ENCODE data around the gene TUBGCP2.
A peak's percentile ranks its signal among the peaks of the same experiment; 100 is the strongest.

Gene TUBGCP2

DNA sequence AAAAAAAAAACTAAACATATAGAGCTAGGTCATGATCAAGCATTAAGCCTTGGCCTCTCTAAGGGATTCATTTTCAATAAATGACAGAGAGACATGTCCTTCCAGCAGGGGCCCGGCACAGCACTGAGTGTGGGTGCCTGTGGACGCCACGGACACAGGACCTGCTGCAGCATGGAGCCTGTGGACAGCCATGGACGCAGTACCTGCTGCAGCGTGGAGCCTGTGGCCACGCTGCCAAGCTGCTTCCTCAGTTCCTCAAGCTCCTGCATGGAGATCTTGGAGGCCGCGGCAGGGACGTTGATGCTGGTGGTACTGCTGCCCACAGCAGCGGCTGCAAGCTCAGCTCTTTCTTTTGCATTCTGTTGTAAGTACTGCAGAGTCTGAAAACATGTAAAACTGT lies 9.4 kb downstream of the TUBGCP2 start:
- no peak for DNase-seq

DNA sequence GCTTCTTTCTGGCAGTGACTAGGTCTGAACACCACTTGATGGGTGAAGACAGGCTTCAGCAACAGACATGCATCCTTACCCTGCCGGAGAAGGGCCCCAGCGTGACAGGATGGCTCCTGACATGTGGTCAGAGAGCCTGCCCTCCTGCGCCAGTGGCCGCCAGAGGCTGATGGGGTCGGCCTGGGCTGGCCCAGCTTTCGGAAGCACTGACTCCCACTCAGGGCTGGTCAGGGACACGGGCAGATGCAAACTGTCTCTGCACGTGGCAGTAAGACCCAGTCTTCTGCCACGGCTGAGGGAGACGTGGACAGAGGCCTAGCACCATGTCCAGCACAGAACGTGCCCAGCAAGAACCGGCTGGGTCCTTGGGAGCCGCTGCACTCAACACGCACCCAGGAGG lies 10.2 kb downstream of the TUBGCP2 start:
- no peak for DNase-seq

DNA sequence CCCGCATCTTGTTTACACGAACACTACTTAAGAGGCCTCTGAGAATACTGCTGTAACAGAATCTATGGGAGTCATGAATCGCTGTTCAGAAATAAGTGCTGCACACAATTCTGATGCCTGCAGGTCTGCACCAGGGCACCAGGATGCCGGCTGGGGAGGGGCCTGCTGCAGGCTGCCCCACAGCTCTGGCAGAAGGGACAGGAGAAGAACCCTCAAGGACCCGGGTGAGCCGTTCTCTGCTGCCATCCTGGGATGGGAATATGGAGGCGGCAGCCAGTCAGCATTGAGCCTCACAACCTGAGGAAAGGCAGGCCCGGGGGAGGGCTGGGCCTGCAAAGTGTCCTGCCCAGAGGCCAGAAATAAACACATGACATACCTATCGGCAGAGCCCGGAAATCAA lies 11.2 kb downstream of the TUBGCP2 start:
- DNase-seq, result no peak

GRCh38 chr10:133295426-133296320 lies 13.0 kb downstream of the TUBGCP2 start:
- DNase-seq, result no peak

DNA sequence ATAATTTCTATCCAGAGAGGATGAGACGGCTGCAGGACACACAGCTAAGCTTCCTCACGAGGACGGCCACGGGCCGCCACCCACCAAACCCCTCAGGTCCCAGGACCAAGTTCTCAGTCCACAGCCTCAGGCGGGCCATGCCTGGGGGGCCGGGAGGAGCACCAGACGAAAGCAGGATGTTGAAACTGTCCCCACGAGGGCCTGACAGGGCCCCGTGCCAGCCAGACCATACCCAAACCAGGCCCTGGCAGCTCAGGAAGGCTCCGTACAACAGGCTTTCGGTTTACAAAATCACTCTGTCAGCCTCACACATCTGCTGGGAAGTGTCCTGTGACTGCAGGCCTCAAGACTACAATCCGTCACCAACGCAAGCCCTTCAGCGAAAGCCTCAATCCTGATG lies 14.5 kb downstream of the TUBGCP2 start:
- DNase-seq, result no peak

GRCh38 chr10:133293810-133294119 lies 14.9 kb downstream of the TUBGCP2 start:
- DNase-seq, result no peak

- DNase-seq, result peak; percentile 94
Measured at GRCh38 chr10:133292919-133293809, 15.5 kb downstream of the TUBGCP2 start.

DNA sequence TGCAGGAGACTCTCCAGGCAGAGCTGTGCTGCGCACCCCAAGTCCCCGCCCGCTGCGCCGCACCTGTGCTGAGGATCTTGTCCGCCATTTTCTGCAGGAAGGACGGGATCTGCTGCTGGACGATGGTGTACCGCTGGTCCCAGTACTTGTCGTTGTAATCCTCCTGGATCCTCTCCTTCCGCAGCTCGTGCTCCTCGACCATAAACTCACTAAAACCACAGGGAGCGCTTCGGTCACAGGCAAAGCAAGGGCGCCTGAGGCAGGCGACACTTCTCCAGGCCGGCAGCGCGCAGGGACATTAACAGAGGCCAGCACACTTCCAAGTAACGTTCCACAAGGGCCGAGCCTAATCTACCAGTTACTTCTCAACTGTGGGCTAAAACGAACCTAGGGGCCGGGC lies 18.9 kb downstream of the TUBGCP2 start:
- DNase-seq, result no peak

GRCh38 chr10:133287832-133288500 lies 20.7 kb downstream of the TUBGCP2 start:
- DNase-seq, result no peak

DNA sequence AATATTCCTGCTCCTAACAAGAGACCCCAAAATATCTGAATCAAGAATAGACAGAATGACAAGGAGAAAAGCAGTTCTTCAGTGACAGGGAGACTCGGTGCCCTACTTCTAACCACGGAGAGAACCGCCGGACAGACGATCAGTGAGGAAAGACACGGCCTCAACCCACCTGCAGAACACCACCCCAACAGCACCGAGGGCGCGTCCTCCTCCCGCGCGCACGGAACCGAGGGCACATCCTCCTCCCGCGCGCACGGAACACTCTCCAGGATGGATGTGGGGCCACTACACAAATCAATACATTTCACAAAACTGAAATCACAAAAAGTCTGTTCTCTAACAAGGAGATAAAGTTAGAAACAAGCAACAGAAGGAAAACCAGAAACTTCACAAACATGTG lies 22.3 kb downstream of the TUBGCP2 start:
- DNase-seq, result no peak

DNA sequence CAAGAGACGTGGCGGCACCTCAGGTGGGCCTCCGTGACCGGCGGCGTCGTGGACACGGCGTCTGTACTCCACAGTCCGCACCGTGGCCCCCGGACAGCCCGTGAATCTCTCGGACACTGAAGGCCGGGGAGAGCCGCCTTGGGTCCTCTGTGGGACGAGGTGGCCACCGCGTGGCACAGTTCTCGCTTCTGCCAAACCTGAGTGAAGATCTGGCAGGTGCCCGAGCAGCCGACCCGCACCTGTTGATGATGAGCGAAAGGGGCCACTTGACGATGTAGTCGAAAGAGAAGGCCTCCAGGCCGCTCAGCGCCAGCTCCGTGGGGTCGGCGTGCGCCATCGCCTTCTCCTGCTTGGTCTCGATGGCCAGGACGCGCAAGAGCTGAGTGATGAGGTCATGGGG lies 23.5 kb downstream of the TUBGCP2 start:
- DNase-seq, result no peak

- no peak for DNase-seq
Measured at GRCh38 chr10:133283931-133284330, 24.7 kb downstream of the TUBGCP2 start.

DNA sequence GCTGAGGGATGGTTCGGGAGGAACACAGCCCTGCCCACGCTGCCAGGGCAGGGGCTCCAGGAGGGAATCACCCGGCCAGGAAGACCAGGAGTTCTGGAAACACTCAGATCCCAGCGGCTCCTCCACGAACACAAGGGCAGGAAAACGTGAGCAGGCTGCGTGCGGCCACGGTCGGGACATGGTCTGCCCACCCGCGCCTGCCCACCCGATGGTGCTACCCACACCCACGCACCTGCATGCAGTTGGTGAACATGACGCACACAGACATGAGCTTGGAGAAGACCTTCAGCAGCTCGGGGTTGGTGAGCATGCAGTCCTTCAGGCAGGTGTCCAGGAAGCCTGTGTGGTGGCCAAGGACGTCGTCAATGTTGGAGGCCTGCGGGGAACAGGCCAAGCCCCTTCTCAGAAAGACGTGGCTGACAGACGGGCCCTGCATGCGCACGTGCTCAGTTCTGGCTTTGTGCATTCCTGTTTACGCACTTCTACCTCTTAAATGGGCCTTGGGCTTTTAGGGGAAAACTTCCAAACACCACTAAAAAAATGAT lies 25.8 kb downstream of the TUBGCP2 start:
- DNase-seq, result no peak

- DNase-seq, result peak; percentile 15
Measured at GRCh38 chr10:133281628-133282372, 26.9 kb downstream of the TUBGCP2 start.

DNA sequence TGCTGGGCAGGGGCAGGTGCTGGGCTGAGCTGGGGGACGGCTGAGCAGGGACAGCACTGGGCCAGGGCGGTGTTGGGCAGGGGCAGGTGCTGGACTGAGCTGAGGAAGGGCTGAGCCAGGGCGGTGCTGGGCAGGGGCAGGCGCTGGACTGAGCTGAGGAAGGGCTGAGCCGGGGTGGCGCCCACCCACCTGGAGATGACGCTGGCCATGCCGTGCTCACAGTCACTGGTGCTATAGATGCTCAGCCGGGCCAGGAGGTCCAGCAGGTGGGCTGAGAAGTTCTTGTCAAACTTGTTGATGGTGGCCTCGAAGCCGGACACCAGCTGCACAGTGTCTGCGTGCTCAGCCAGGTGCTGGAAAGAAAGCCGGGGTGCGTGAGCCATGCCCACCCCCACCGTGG lies 27.6 kb downstream of the TUBGCP2 start:
- no peak for DNase-seq

GRCh38 chr10:133280391-133281059 lies 28.1 kb downstream of the TUBGCP2 start:
- peak; percentile 44 for DNase-seq

DNA sequence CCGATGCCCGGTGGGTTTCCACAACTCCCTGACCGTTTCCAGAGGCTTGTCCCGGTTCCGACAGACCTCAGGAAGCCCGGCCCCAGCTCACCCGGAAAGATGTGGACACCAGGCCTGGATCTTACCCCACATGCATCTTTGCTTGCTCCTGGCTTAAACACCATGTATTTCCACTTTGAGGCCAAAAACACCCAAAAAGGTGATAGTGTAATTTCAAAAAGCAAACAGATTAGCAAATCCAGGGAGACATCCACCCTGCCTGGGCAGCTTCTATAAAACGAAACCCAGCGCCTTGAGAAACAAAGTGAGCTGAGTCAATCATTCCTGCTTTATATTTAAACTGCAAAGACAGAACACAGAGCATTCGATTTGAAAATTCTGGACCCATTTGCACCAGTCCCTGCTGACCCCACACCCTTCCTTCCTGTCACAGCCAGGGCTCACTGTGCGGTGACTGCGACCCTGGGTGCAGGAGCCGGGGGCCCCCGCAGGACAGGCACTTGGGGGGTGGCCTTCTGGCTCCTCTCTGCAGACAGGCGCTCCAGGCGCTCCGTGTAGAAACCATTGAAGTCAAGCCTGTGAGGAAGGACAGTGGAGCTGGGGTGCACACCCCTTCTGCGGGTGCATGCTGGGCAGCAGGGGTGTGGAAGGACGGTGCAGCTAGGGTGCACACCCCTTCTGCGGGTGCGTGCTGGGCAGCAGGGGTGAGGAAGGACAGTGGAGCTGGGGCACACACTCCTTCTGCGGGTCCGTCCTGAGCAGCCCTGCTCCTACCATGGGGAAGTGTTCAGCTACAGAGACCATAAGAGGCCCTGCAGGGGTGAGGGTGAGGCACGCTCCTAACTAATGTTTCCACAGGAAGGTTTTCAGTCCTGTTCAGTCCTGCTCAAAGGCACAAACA lies 29.1 kb downstream of the TUBGCP2 start:
- DNase-seq, result no peak

DNA sequence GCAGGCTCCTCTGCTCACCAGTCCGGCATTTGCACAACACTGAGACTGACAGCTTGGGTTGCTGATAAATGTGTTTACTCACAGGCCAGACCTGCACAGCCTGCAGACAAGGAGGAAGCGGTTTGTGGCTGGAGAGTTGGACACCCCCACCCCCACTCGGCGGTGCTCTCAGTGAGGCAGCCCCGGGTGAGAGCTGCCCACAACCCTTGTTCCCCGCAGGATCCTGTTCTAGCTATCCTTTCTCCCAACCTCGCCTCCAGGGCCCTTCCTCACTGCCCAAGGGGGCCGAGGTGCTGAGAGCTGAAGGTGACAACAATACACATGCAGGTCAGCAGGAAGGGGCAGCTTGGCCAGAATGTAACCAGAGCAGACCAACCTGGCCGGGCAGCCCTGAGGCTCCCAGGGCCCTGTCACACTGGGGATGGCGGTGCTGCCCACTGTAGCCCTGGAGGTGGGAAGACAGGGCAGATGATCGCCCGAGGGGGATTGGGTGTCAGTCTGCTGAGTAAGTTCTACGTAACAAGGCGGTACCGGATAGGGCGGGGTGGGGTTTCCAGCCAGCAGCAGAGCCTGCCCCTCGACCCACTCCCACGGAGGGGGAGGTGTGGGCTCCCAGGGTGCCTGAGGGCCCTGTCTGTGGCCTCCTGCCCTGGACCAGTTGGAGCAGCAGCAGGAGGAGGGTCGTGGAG lies 30.0 kb downstream of the TUBGCP2 start:
- DNase-seq, result peak; percentile 83

- DNase-seq, result no peak
Measured at GRCh38 chr10:133277993-133278576, 30.6 kb downstream of the TUBGCP2 start.
